Liver (tissue), 9 donors: ENCODE measurements around the gene UBR3. TPM values are rescaled to one million over a fixed set of nuclear protein-coding genes. Genes with fewer than 3 reads are reported as not detected.

Experiments
- DNase-seq: peaks from one replicate; pipeline ENCODE4 v3.0.0-alpha.2; 2017; ENCODE audit warnings: low spot score
- H3K27ac ChIP-seq, 2 donors: one replicate each; pipeline ENCODE4 v1.7.0; 2013; ENCODE audit warnings: inconsistent platforms in 2 of 2, low read length in 2 of 2, control low read depth in 1 of 2, low read depth in 1 of 2, mild to moderate bottlenecking in 1 of 2
- H3K27me3 ChIP-seq, 4 donors: one replicate each; pipeline versions ENCODE4 v1.6.1 to v1.7.0; 2013; ENCODE audit warnings: low read length in 3 of 4, inconsistent platforms in 1 of 4, mild to moderate bottlenecking in 1 of 4, moderate library complexity in 1 of 4; ENCODE audit not compliant: control insufficient read depth in 4 of 4, insufficient read depth in 4 of 4
- H3K36me3 ChIP-seq, 4 donors: one replicate each; pipeline versions ENCODE4 v1.6.1 to v1.7.0; 2013; ENCODE audit warnings: low read length in 3 of 4, mild to moderate bottlenecking in 3 of 4, low read depth in 1 of 4, moderate library complexity in 1 of 4; ENCODE audit not compliant: control insufficient read depth in 4 of 4, insufficient read depth in 3 of 4
- H3K4me1 ChIP-seq, 4 donors: one replicate each; pipeline versions ENCODE4 v1.6.1 to v1.7.0; 2013; ENCODE audit warnings: low read length in 3 of 4, mild to moderate bottlenecking in 3 of 4, moderate library complexity in 1 of 4; ENCODE audit not compliant: control insufficient read depth in 4 of 4, insufficient read depth in 4 of 4
- H3K4me3 ChIP-seq, 3 donors: one replicate each; pipeline versions ENCODE4 v1.6.1 to v1.7.0; 2013; ENCODE audit warnings: low read length in 3 of 3, control low read depth in 1 of 3, low read depth in 1 of 3, mild to moderate bottlenecking in 1 of 3
- H3K9ac ChIP-seq, 2 donors: one replicate each; pipeline ENCODE4 v1.7.0; 2013; ENCODE audit warnings: low read length in 2 of 2, mild to moderate bottlenecking in 2 of 2, moderate library complexity in 2 of 2, control low read depth in 1 of 2, low read depth in 1 of 2
- H3K9me3 ChIP-seq, 4 donors: one replicate each; pipeline versions ENCODE4 v1.6.1 to v1.7.0; 2013; ENCODE audit warnings: low read length in 3 of 4; ENCODE audit not compliant: control insufficient read depth in 4 of 4
- EGR1 ChIP-seq, 2 donors: IDR thresholded peaks; 2 replicates each; pipeline ENCODE4 v1.6.1; 2016 to 2018; ENCODE audit warnings: antibody characterized with exemption in 2 of 2, low read depth in 2 of 2
- FOXA1 ChIP-seq: IDR thresholded peaks from 2 replicates; pipeline ENCODE4 v1.6.1; 2016; ENCODE audit warnings: antibody characterized with exemption
- FOXA2 ChIP-seq: IDR thresholded peaks from 2 replicates; pipeline ENCODE4 v1.6.1; 2016; ENCODE audit warnings: antibody characterized with exemption
- GABPA ChIP-seq, 2 donors: IDR thresholded peaks in 1 of 2; conservative IDR thresholded peaks in 1 of 2; 2 replicates each; pipeline ENCODE4 v1.6.1; 2016; ENCODE audit warnings: antibody characterized with exemption in 2 of 2, mild to moderate bottlenecking in 1 of 2, moderate library complexity in 1 of 2
- HNF4A ChIP-seq, 2 donors: conservative IDR thresholded peaks; 2 replicates each; pipeline ENCODE4 v1.6.1; 2016; ENCODE audit warnings: antibody characterized with exemption in 2 of 2, mild to moderate bottlenecking in 2 of 2
- HNF4G ChIP-seq: IDR thresholded peaks from 2 replicates; pipeline ENCODE4 v1.6.1; 2016; ENCODE audit warnings: antibody characterized with exemption
- JUND ChIP-seq, 2 donors: IDR thresholded peaks; 2 replicates each; pipeline ENCODE4 v1.6.1; 2016; ENCODE audit warnings: antibody characterized with exemption in 2 of 2
- NR2F2 ChIP-seq: IDR thresholded peaks from 2 replicates; pipeline ENCODE4 v1.6.1; 2016; ENCODE audit warnings: antibody characterized with exemption
- RAD21 ChIP-seq, 2 donors: IDR thresholded peaks; 2 replicates each; pipeline ENCODE4 v1.6.1; 2016; ENCODE audit warnings: antibody characterized with exemption in 2 of 2, mild to moderate bottlenecking in 2 of 2
- RXRA ChIP-seq, 2 donors: IDR thresholded peaks; 2 replicates each; pipeline ENCODE4 v1.6.1; 2017 to 2018; ENCODE audit warnings: antibody characterized with exemption in 2 of 2, mild to moderate bottlenecking in 1 of 2
- SP1 ChIP-seq: IDR thresholded peaks from 2 replicates; pipeline ENCODE4 v1.6.1; 2018; ENCODE audit warnings: antibody characterized with exemption, mild to moderate bottlenecking
- TAF1 ChIP-seq: conservative IDR thresholded peaks from 2 replicates; pipeline ENCODE4 v1.6.1; 2016; ENCODE audit warnings: antibody characterized with exemption, mild to moderate bottlenecking
- YY1 ChIP-seq: IDR thresholded peaks from 2 replicates; pipeline ENCODE4 v1.6.1; 2016; ENCODE audit warnings: antibody characterized with exemption, mild to moderate bottlenecking
- WGBS: extraction: QIAGEN DNeasy Blood & Tissue Kit; methylation state at CpG from one replicate; pipeline ENCODE4 v1.1.7; 2013; 5-methylcytosine and 5-hydroxymethylcytosine counted together
- polyA plus RNA-seq, 2 donors: library from polyadenylated mRNA; stranded (reverse) in 1 of 2; unstranded in 1 of 2; fragments of 200-250 nt in 1 of 2; fragments of >200 nt in 1 of 2; fragmentation: Nextera tagmentation in 1 of 2; extraction: Ambion mirVana in 1 of 2; gene quantifications; one replicate each; pipeline versions ENCODE4 v1.2.1 to v1.2.3, GENCODE V29; 2013 to 2015
- total RNA-seq, 2 donors: library from RNA; depleted of rRNA; stranded (reverse); fragments of >200 nt; gene quantifications; one replicate each; pipeline ENCODE4 v1.2.3, GENCODE V29; 2014
- TF ChIP-seq, protein P1 (sequence below): IDR thresholded peaks from 2 replicates; pipeline ENCODE4 v1.6.1; 2016; ENCODE audit warnings: antibody characterized with exemption
- TF ChIP-seq, protein P2 (sequence below): fragments of 150-350 bp; IDR thresholded peaks from 2 replicates; pipeline ENCODE4 v1.5.1; 2017; ENCODE audit warnings: improper control_type of control experiment, low read depth, low read length; ENCODE audit not compliant: missing input control
- TF ChIP-seq, protein P3 (sequence below): IDR thresholded peaks from 2 replicates; pipeline ENCODE4 v1.6.1; 2016; ENCODE audit warnings: antibody characterized with exemption, mild to moderate bottlenecking
- TF ChIP-seq, protein P4 (sequence below): IDR thresholded peaks from 2 replicates; pipeline ENCODE4 v1.6.1; 2016; ENCODE audit warnings: antibody characterized with exemption
- donor health status: healthy.
- donor health status: healthy.
- donor health status: healthy.
- donor health status: healthy.
- donor health status: healthy.

The UBR3 gene
- total and polyA plus RNA-seq, 4 donors, result 8.5 to 69.4 (median 28.4) TPM

- no peak overlapping the region for H3K27ac ChIP-seq
- H3K4me1 ChIP-seq, result no peaks in the 10 kb centered on the region
- H3K9me3 ChIP-seq, result no peaks in the 10 kb centered on the region
- H3K9ac ChIP-seq, result no peak overlapping the region
- TF ChIP-seq FOXA2 (no peak), RAD21 (IDR thresholded peaks at IDR 0.05) (no peak), SP1 (no peak), TAF1 (no peak)
- TF ChIP-seq, protein P1, sequence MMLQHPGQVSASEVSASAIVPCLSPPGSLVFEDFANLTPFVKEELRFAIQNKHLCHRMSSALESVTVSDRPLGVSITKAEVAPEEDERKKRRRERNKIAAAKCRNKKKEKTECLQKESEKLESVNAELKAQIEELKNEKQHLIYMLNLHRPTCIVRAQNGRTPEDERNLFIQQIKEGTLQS, result no peak
- TF ChIP-seq, protein P2, sequence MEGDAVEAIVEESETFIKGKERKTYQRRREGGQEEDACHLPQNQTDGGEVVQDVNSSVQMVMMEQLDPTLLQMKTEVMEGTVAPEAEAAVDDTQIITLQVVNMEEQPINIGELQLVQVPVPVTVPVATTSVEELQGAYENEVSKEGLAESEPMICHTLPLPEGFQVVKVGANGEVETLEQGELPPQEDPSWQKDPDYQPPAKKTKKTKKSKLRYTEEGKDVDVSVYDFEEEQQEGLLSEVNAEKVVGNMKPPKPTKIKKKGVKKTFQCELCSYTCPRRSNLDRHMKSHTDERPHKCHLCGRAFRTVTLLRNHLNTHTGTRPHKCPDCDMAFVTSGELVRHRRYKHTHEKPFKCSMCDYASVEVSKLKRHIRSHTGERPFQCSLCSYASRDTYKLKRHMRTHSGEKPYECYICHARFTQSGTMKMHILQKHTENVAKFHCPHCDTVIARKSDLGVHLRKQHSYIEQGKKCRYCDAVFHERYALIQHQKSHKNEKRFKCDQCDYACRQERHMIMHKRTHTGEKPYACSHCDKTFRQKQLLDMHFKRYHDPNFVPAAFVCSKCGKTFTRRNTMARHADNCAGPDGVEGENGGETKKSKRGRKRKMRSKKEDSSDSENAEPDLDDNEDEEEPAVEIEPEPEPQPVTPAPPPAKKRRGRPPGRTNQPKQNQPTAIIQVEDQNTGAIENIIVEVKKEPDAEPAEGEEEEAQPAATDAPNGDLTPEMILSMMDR, result no peak
- H3K4me3 ChIP-seq, result no peak overlapping the region
- no peaks in the 10 kb centered on the region for H3K27me3 ChIP-seq
- no peak for DNase-seq
- 94% methylated on average over 3 of the region's 3 CpGs for WGBS
- peaks cover 2 to 11% (median 3%) of the 10 kb centered on the region in 4 donors for H3K36me3 ChIP-seq
Observed at GRCh38 chr2:169900686-169901085, 73.4 kb downstream of the UBR3 start.

DNA sequence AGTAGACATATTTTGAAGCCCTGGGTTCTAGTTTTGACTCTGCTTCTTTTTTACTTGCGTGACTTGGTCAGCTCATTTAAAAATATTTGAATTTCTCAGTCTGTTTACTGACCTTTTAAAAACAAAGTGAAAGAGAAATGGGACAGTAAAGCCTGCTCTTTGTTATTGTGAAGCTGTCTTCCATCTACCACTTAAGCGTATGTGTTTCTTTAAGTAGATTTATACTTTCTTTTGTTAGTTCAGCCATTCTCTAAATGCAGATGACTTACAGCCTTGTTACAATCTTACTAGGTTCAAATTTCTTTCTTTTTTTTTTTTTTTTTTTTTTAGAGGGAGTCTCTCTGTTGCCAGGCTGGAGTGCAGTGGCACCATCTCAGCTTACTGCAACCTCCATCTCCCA is 79.5 kb downstream of the UBR3 start:
- no peaks in the 10 kb centered on the region for H3K4me1 ChIP-seq
- H3K27me3 ChIP-seq, result no peaks in the 10 kb centered on the region
- H3K9me3 ChIP-seq, result no peaks in the 10 kb centered on the region
- peaks cover 0 to 10% (median 2%) of the 10 kb centered on the region in 4 donors for H3K36me3 ChIP-seq
- no peak for TF ChIP-seq GABPA (IDR thresholded peaks at IDR 0.05 in 1 of 2, conservative IDR thresholded peaks at IDR 0.05 in 1 of 2)
- TF ChIP-seq, protein P1, result no peak
- TF ChIP-seq RAD21 (IDR thresholded peaks at IDR 0.05), result no peak
- no peak for TF ChIP-seq YY1
- TF ChIP-seq, protein P3, sequence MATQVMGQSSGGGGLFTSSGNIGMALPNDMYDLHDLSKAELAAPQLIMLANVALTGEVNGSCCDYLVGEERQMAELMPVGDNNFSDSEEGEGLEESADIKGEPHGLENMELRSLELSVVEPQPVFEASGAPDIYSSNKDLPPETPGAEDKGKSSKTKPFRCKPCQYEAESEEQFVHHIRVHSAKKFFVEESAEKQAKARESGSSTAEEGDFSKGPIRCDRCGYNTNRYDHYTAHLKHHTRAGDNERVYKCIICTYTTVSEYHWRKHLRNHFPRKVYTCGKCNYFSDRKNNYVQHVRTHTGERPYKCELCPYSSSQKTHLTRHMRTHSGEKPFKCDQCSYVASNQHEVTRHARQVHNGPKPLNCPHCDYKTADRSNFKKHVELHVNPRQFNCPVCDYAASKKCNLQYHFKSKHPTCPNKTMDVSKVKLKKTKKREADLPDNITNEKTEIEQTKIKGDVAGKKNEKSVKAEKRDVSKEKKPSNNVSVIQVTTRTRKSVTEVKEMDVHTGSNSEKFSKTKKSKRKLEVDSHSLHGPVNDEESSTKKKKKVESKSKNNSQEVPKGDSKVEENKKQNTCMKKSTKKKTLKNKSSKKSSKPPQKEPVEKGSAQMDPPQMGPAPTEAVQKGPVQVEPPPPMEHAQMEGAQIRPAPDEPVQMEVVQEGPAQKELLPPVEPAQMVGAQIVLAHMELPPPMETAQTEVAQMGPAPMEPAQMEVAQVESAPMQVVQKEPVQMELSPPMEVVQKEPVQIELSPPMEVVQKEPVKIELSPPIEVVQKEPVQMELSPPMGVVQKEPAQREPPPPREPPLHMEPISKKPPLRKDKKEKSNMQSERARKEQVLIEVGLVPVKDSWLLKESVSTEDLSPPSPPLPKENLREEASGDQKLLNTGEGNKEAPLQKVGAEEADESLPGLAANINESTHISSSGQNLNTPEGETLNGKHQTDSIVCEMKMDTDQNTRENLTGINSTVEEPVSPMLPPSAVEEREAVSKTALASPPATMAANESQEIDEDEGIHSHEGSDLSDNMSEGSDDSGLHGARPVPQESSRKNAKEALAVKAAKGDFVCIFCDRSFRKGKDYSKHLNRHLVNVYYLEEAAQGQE, result no peak
- TF ChIP-seq FOXA1, result no peak
- H3K4me3 ChIP-seq, result no peak overlapping the region
- DNase-seq, result no peak
- no peak overlapping the region for H3K27ac ChIP-seq
- WGBS, result 97% methylated on average over 2 of the region's 2 CpGs
- H3K9ac ChIP-seq, result no peak overlapping the region

DNA sequence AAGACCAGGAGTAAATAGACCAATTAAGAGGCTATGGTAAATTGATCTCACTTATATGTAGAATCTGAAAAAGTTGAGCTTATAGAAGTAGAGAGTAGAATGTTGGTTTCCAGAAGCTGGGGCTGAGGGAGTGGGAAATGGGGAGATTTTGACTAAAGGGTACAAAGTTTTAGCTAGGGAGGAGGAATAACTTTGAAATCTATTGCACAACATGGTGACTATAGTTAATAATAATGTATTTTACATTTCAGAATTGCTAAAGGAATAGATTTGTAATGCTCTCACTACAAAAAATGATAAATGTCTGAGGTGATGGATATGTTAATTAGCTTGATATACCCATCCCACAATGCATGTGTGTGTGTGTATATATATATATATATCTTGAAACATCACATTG is 82.1 kb downstream of the UBR3 start:
- peaks cover 0 to 11% (median 1%) of the 10 kb centered on the region in 4 donors for H3K36me3 ChIP-seq
- no peak for DNase-seq
- H3K4me3 ChIP-seq, result no peak overlapping the region
- no peak overlapping the region for H3K27ac ChIP-seq
- no peaks in the 10 kb centered on the region for H3K4me1 ChIP-seq
- no peaks in the 10 kb centered on the region for H3K27me3 ChIP-seq
- H3K9ac ChIP-seq, result no peak overlapping the region
- no peaks in the 10 kb centered on the region for H3K9me3 ChIP-seq
- no peak for TF ChIP-seq RXRA (IDR thresholded peaks at IDR 0.05)
- TF ChIP-seq JUND (IDR thresholded peaks at IDR 0.05), result no peak
- no peak for TF ChIP-seq GABPA (IDR thresholded peaks at IDR 0.05 in 1 of 2, conservative IDR thresholded peaks at IDR 0.05 in 1 of 2)
- TF ChIP-seq YY1, result no peak
- TF ChIP-seq SP1, result no peak
- no peak for TF ChIP-seq NR2F2
- TF ChIP-seq, protein P3, result no peak
- TF ChIP-seq EGR1 (IDR thresholded peaks at IDR 0.05; ENCODE audit: low read depth in 2 of 2), result no peak
- TF ChIP-seq HNF4A (conservative IDR thresholded peaks at IDR 0.05), result no peak
- no peak for TF ChIP-seq HNF4G
- TF ChIP-seq RAD21 (IDR thresholded peaks at IDR 0.05), result no peak
- TF ChIP-seq, protein P4, sequence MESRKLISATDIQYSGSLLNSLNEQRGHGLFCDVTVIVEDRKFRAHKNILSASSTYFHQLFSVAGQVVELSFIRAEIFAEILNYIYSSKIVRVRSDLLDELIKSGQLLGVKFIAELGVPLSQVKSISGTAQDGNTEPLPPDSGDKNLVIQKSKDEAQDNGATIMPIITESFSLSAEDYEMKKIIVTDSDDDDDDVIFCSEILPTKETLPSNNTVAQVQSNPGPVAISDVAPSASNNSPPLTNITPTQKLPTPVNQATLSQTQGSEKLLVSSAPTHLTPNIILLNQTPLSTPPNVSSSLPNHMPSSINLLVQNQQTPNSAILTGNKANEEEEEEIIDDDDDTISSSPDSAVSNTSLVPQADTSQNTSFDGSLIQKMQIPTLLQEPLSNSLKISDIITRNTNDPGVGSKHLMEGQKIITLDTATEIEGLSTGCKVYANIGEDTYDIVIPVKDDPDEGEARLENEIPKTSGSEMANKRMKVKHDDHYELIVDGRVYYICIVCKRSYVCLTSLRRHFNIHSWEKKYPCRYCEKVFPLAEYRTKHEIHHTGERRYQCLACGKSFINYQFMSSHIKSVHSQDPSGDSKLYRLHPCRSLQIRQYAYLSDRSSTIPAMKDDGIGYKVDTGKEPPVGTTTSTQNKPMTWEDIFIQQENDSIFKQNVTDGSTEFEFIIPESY, result no peak
- TF ChIP-seq FOXA2, result no peak
